Panc1 (cell line): Measurements from ENCODE around the gene GDF7.

Experiments
- CTCF ChIP-seq: fragments of 450-650 bp; IDR thresholded peaks from 2 replicates; pipeline ENCODE4 v1.5.1; 2017; ENCODE audit warnings: mild to moderate bottlenecking
- POLR2AphosphoS5 ChIP-seq: IDR thresholded peaks from 2 replicates; pipeline ENCODE4 v1.6.1; 2012; ENCODE audit warnings: mild to moderate bottlenecking, low read depth, low read length, moderate library complexity
- REST ChIP-seq, 2 experiments: IDR thresholded peaks; 2 replicates each; pipeline ENCODE4 v1.6.1; 2011 to 2012; ENCODE audit warnings: low read depth in 2 of 2, control low read depth in 1 of 2, low read length in 1 of 2, mild to moderate bottlenecking in 1 of 2, moderate library complexity in 1 of 2; ENCODE audit not compliant: insufficient read depth in 1 of 2
- SIN3A ChIP-seq: IDR thresholded peaks from 2 replicates; pipeline ENCODE4 v1.6.1; 2012; ENCODE audit warnings: low read depth, mild to moderate bottlenecking, low read length, moderate library complexity, borderline replicate concordance; ENCODE audit not compliant: insufficient read depth
- TCF7L2 ChIP-seq: IDR thresholded peaks from 2 replicates; pipeline ENCODE4 v1.6.1; 2011; ENCODE audit warnings: mild to moderate bottlenecking, low read depth, low read length, inconsistent platforms

- no peak; the same call in 1 of the 2 replicates for TF ChIP-seq CTCF
- TF ChIP-seq TCF7L2 = no peak
- no peak for TF ChIP-seq REST (IDR thresholded peaks at IDR 0.05; ENCODE audit: insufficient read depth in 1 of 2, low read depth in 2 of 2, low read length in 1 of 2)
- TF ChIP-seq POLR2AphosphoS5 = no peak
- no peak for TF ChIP-seq SIN3A
Observed at GRCh38 chr2:20676353-20677215, 9.6 kb downstream of the GDF7 start.
